Ascending aorta (tissue), 2 donors: ENCODE data around the gene BOD1. TPM values are rescaled to one million over a fixed set of nuclear protein-coding genes. Genes with fewer than 3 reads are reported as not detected.
A peak's percentile ranks its signal among the peaks of the same experiment; 100 is the strongest.

Experiments used
- DNase-seq, 2 donors: peaks; one replicate each; pipeline ENCODE4 v3.0.0-alpha.2; 2019; ENCODE audit warnings: low spot score in 2 of 2
- H3K27ac ChIP-seq, 2 donors: fragments of 200-600 bp; sonication (generic); one replicate each; pipeline ENCODE4 v1.5.1; 2016 to 2017; ENCODE audit warnings: mild to moderate bottlenecking in 1 of 2
- H3K27me3 ChIP-seq: fragments of 200-600 bp; sonication (generic); one replicate; pipeline ENCODE4 v1.5.1; 2017
- H3K36me3 ChIP-seq, 2 donors: fragments of 200-600 bp; sonication (generic); one replicate each; pipeline ENCODE4 v1.5.1; 2016
- H3K4me1 ChIP-seq, 2 donors: fragments of 200-600 bp; sonication (generic); one replicate each; pipeline ENCODE4 v1.5.1; 2016 to 2017; ENCODE audit warnings: mild to moderate bottlenecking in 1 of 2
- H3K4me3 ChIP-seq, 2 donors: fragments of 200-600 bp; sonication (generic); one replicate each; pipeline ENCODE4 v1.5.1; 2016 to 2017; ENCODE audit warnings: mild to moderate bottlenecking in 1 of 2
- H3K9me3 ChIP-seq, 2 donors: fragments of 200-600 bp; sonication (generic); one replicate each; pipeline ENCODE4 v1.5.1; 2016
- intact Hi-C: fragments of 100-400 bp; cut with DNase I; formaldehyde crosslinking; loops from one replicate; pipeline ENCODE4 v1.15.1; 2023
- total RNA-seq: library from RNA; depleted of rRNA; stranded (reverse); fragments of >200 nt; gene quantifications from one replicate; pipeline ENCODE4 v1.1.0, GENCODE V29; 2016
- TF ChIP-seq, protein P1 (sequence below), 3 experiments: fragments of 200-600 bp in 2 of 3; fragments of 450-650 bp in 1 of 3; sonication (generic) in 2 of 3; IDR thresholded peaks; one replicate each; pipeline ENCODE4 v1.5.1; 2016 to 2019; ENCODE audit warnings: antibody characterized with exemption in 3 of 3, mild to moderate bottlenecking in 1 of 3, moderate library complexity in 1 of 3

BOD1 gene
- total RNA-seq, 1 donor from 2014 or later, result 60.5 TPM

DNA sequence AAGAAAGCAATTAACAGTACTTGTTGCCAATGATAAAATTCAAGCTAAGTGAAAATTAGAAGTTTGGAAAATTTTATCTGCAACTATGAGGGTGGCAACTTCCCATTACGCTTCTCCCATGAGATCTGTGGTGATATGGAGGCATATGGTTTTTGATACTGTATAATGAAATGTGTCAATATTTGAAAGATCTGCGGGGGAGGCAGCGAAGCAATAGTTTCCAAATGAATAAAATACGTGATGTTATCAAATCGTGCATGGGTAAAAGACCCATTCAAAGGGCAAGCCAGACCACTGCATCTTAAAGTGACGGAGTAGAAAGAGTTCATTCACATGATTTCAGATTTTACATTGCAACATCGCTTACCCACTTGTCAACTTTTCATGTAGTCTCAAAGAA, 20.9 kb upstream of the BOD1 start:
- Histone ChIP-seq H3K4me1 (no peaks in the 10 kb centered on the region), H3K36me3 (no peaks in the 10 kb centered on the region), H3K27me3 (no peaks in the 10 kb centered on the region), H3K4me3 (no peak overlapping the region), H3K9me3 (no peaks in the 10 kb centered on the region), H3K27ac (no peak overlapping the region)
- DNase-seq, result peak in 1 of 2 donors; percentile 7
- TF ChIP-seq, protein P1, sequence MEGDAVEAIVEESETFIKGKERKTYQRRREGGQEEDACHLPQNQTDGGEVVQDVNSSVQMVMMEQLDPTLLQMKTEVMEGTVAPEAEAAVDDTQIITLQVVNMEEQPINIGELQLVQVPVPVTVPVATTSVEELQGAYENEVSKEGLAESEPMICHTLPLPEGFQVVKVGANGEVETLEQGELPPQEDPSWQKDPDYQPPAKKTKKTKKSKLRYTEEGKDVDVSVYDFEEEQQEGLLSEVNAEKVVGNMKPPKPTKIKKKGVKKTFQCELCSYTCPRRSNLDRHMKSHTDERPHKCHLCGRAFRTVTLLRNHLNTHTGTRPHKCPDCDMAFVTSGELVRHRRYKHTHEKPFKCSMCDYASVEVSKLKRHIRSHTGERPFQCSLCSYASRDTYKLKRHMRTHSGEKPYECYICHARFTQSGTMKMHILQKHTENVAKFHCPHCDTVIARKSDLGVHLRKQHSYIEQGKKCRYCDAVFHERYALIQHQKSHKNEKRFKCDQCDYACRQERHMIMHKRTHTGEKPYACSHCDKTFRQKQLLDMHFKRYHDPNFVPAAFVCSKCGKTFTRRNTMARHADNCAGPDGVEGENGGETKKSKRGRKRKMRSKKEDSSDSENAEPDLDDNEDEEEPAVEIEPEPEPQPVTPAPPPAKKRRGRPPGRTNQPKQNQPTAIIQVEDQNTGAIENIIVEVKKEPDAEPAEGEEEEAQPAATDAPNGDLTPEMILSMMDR (IDR thresholded peaks at IDR 0.05), result no peak
- intact Hi-C loops, result no loop called here

DNA sequence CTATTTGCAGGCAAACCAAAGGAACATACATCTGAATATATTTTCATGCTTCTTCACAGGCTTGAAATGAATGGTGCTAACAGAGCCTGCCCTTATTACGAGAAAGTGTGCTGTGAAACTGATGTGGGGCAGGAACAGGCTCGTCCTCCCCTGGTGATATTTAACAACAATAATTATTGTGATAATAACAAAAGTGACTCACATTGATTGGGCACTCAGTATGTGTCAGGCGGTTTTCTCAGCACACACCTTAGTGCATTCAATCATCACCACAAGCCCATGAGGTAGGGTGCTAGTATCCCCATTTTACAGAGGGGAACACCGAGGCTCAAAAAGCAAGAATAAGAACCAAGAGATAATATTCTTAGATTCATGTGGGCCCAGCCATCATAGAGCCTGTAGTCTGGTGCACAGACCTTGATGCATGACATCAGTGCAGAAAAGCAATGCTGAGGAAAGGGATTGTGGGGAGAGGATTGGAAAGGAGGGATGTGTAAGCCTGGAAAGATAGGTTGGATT, 18.1 kb upstream of the BOD1 start:
- DNase-seq, result no peak
- no peak overlapping the region for H3K4me3 ChIP-seq
- intact Hi-C loops, result no loop called here
- no peak overlapping the region for H3K27ac ChIP-seq
- no peaks in the 10 kb centered on the region for H3K9me3 ChIP-seq
- H3K4me1 ChIP-seq, result no peaks in the 10 kb centered on the region
- no peaks in the 10 kb centered on the region for H3K36me3 ChIP-seq
- TF ChIP-seq, protein P1 (IDR thresholded peaks at IDR 0.05), result no peak
- H3K27me3 ChIP-seq, result no peaks in the 10 kb centered on the region

DNA sequence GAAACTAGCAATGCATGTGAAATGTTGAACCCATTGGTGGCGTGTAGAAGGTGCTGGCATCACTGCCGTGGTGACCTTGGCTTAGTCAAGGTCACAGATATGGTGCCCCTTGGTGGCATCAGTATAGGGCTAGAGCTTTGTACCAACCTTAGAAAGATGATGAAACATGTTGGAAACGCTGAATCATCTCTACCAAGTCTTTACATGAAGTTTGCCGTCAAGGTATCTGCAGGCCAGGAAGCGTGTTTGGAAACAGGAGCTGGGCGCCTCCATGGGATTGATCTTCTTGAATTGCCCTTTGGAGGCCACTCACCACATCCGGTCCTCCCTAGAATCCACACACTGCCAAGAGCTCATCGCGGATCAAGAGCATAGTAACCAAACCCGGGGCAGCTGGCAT, 16.9 kb upstream of the BOD1 start:
- DNase-seq, result peak in 1 of 2 donors; percentile 33
- no peak overlapping the region for H3K4me3 ChIP-seq
- H3K36me3 ChIP-seq, result no peaks in the 10 kb centered on the region
- intact Hi-C loops, result no loop called here
- no peaks in the 10 kb centered on the region for H3K9me3 ChIP-seq
- no peaks in the 10 kb centered on the region for H3K4me1 ChIP-seq
- TF ChIP-seq, protein P1 (IDR thresholded peaks at IDR 0.05), result no peak
- H3K27ac ChIP-seq, result no peak overlapping the region
- H3K27me3 ChIP-seq, result no peaks in the 10 kb centered on the region

DNA sequence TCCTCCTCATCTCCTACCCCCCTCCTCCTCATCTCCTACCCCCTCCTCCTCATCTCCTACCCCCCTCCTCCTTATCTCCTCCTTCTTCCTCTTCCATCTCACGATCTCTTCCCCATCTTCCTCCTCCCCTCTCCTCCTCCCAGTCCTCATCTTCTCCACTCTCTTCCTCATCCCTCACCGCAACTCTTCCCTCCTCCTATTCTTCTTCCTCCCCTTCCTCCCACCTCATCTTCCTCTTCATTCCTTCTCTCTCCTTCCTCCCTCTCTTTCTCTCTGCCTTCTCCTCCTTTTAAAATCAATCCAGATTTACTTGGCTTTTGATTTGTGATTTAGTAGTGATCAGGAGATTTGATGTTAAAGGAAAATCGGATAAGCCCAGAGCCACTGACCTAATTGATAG, 15.0 kb upstream of the BOD1 start:
- Histone ChIP-seq H3K4me3 (no peak overlapping the region), H3K27me3 (no peaks in the 10 kb centered on the region), H3K9me3 (no peaks in the 10 kb centered on the region), H3K36me3 (no peaks in the 10 kb centered on the region), H3K27ac (no peak overlapping the region), H3K4me1 (no peaks in the 10 kb centered on the region)
- DNase-seq, result no peak
- intact Hi-C loops, result no loop called here
- TF ChIP-seq, protein P1 (IDR thresholded peaks at IDR 0.05), result no peak

DNA sequence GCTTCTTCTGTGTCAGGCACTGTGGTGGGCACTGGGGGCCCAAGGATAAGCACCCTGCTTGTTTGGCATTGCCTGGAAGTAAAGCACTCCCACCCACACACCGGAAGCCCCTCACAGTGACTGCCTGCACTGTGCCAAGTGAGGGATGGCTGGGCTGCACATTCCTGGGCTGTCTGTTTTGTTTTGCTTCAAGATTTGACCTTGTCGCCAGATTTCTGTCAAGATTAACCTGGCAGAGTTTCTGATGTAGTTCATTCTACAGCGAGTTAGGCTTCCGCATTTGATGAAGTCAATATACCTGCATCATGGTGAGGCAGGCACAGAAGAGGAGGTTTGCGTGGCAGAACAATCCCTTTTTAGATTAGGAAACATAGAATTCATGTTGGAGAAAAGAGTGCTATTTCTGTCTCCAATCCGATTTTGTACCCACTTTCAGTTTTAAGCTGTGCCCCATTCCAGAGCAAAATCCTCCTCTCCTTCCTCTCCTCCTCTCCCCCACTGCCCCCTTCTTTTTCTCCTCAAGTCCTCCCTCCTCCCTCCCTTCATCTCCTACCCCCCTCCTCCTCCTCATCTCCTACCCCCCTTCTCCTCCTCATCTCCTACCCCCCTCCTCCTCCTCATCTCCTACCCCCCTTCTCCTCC, 14.4 kb upstream of the BOD1 start:
- Histone ChIP-seq H3K4me3 (no peak overlapping the region), H3K9me3 (no peaks in the 10 kb centered on the region), H3K36me3 (no peaks in the 10 kb centered on the region), H3K4me1 (no peaks in the 10 kb centered on the region), H3K27me3 (no peaks in the 10 kb centered on the region), H3K27ac (no peak overlapping the region)
- DNase-seq, result peak in 1 of 2 donors; percentile 19
- TF ChIP-seq, protein P1 (IDR thresholded peaks at IDR 0.05), result no peak
- intact Hi-C loops, result no loop called here
